HG02938 (cell line): ENCODE results near the gene KRTAP10-3.
"Not testable (repeated sequence)": the region's sequence is repeated elsewhere in the genome, so short reads cannot be mapped to it uniquely, and the experiment has no call there.

Experiments
- ATAC-seq: cut with Tn5 transposase; IDR thresholded peaks from one replicate; pipeline ENCODE4 v1.9.1; 2021; ENCODE audit warnings: mild to moderate bottlenecking, moderate library complexity; ENCODE audit not compliant: unreplicated experiment

Gene KRTAP10-3

DNA sequence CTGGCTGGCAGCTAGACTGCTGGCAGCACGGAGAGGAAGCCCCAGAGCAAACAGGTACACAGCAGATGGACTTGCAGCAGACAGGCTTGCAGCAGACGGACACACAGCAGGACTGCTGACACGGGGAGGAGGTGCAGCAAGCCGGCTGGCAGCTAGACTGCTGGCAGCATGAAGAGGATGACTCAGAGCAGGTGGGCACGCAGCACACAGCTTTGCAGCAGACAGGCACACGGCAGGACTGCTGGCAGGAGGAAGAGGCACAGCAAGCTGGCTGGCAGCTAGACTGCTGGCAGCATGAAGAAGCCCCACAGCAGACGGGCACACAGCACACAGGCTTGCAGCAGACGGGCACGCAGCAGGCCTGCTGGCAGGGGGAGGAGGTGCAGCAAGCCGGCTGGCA is 7.8 kb downstream of the KRTAP10-3 start:
- ATAC-seq = no peak

DNA sequence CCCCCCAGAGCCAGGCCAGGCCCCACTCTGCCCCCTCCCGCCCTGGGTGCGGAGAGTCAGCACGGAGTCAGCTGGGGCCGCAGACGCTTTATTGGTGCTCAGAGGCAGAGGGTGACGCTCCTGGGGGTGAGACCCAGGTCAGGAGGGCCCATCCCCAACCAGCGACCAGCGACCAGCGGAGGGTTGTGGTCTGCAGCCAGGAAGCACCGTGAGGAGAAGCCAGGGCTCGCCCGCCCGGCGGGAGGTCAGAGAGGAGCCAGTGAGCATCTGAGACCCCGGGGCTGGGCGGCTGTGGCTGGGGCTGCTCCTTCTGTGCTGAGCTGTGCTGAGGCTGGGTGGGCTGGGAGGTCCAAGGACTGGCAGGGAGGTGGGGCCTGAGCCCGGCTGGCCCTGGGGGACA is 8.3 kb downstream of the KRTAP10-3 start:
- ATAC-seq = not testable (repeated sequence)

DNA sequence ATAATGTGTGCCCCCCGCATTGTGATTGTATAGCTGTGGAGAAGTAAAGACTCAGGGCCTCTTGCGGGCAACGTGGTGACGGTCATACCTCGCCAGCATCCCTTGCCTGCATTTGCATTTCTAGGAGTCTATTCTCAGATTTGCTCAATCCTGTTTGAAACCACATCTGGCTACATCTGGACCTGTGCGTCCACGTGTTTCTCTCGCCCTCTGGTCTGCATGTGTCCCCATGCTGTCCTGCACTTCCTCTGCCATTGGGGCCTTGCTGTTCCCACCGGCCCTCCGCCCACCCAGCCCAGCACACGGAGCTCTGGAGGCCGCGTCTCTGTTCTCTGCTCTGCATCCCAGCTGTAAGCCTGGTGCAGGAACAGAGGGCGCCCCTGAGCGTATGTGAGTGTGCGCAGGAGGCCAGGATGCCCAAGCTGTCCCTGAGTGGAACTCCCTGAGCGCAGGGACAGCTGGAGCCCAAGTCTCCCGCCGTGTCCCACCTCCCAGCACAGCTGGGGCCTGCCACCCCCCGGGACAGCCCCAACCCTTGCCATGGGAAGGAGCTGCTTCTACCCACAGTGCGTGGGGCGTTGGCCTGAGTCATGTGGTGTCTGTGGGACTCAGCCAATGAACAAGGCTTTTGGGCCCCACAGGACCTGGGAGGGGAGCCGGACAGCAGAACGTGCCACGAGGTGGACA is 8.9 kb downstream of the KRTAP10-3 start:
- no peak for ATAC-seq

DNA sequence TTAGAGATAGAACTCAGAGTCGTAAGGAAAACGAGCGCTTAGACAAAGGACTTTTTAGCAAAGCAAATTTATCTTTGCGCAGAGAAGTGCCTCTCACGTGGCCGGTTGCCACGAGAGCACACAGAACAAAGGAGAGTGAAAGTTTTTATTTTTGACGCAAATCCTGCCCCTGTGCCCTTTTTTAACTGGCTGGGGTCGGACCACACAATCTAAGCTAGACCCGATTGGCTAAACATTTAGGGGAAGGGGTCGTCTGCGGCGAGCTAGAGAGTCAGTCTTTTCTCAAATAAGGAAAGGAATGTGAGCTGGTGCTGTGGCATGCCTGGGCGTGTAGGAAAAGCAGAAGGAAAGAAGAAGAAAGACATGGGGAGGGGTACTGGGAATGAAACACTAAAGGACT is 9.7 kb downstream of the KRTAP10-3 start:
- no peak for ATAC-seq

DNA sequence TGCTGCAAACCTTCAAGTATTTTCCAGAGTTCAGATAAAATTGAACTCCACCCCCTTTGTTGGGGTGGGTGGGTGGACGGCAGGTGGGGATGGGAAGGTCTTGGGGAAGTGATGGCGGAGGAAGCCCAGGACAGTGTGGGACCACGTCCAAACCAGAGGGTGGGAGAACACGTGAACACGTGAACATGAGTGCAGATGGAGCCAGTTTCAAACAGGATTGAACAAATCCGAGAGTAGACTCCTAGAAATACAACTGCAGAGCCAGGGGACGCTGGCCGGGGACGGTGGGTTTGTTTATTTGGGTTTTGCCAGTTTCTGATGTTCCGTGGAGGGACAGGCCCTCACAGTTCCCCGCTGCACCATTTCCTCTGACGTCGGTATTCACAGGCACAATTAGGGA is 10.2 kb downstream of the KRTAP10-3 start:
- no peak for ATAC-seq

DNA sequence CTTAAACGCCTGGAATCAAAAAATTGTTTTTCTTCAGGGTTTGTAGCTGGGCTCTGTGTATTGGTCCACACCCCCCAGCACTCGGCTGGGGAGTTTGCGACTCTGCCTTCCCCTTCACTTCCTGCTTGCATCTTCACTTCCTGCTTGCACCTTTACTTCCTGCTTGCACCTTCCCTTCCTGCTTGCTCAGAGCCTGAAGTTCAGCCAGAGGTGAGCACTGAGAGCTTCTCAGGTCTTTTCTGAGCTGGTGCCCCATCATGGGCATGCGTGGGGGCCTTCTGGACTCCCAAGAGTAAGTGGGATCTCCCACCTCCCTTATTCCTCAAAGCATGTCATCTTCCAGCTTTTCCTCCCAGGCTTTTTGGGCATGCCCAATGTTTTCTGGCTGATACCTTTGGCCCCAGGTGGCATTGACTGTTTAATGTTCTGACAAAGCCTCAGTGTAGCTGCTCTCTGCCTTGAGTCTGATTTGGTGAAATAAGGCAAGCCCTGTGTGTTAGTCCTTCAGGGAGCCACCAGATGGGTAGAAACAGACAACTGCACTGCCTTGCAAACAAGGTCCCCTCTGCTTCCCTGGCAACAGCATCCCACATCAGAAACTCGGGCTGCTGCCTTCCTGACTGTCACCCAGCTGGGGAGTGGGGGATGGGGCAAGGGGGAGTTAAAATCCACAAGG is 10.8 kb downstream of the KRTAP10-3 start:
- no peak for ATAC-seq

DNA sequence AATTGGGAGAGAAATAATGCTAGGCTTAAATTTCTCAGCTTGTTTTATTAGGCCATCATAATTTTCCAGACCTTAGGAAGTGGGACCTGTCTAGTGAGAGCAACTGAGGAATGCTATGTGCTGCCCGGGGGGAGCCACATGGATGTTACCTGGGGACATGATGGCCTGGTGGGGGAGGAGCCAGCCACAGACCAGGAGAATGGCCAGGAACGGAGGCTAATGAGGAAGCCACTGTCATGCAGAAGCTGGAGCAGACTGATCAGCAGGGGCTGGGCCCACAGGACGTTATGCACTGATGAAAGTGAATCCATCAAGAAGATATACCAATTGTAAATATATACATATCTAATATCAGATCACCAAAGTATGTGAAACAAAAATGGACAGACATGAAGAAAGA is 14.0 kb downstream of the KRTAP10-3 start:
- no peak for ATAC-seq

DNA sequence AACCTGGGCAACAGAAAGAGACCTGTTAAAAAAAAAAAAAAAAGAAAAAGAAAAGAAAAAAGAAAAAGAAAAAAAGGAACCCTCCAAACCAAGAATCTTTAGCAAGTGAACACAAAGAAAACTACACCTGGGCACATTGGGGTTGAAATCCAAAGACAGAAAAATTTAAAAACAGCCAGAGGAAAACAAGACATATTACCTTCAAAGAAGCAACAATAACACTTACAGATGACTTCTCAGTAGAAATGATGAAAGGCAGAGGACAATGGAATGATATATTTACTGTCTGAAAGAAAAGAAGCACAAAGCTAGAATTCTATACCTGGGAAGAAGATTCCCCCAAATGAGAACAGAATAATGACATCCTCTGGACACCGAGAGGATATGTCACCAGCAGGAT is 15.9 kb downstream of the KRTAP10-3 start:
- ATAC-seq = no peak

DNA sequence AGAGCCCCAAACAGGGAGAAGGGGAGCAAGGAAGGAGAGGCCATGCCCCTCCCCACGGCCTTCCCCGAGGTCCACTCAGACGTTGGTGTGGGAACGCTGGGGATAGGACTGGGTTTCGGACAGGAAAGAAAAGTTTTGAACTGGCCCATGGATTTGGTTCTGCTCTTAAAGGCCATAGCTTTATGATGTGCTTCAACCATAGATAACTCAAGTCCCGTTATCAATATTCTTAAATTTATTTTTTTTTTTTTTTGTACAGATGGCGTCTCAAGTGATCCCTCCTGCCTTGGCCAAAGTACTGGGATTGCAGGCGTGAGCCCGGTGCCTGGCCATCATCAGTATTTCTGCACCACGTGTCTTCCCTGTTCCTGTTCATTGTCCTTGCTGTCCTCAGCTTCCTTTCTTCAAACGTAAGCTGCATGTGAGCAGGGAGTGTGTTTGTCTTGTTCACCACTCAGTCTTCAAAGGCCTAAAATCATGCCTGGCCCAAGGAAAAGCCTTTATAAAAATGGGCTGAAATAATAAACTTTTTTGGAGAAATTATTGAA is 17.8 kb downstream of the KRTAP10-3 start:
- ATAC-seq = no peak

DNA sequence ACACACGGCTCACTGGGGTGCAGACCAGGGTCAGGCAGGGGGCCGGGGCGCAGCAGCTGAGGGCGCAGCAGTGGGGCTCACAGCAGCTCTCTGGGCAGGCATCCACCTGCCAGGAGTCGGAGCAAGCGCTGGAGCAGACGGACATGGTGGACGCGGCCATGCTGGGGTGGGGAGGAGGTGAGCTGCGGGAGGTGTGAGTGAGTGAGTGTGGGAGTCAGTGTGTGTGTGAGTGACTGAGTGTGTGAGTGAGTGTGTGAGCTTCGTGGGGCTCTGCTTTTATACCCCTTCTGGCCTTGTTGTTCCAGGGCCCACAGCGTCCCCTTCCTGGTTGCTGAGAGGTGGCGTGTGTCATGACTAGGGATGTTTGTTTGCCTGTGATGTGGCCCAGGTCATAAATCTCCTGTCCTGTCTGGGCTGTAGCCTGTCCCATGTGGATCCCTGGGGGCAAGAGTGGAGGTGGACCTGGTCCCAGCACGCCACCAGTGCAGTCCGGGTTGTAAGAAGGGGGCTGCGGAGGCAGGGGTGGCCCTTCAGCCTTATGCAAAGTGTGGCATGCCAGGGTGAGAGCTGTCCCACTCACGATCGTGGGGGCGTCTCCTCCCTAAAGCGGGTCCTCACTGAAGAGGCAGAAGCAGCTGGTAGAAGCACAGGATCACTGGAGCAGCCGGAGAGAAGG is 18.5 kb downstream of the KRTAP10-3 start, which contains the start of gene KRTAP10-1:
Gene KRTAP10-1 (minus strand): TSS at position 205 of the 676 bp plus-strand sequence. CDS start 45 bp downstream, at position 160.
- no peak for ATAC-seq

DNA sequence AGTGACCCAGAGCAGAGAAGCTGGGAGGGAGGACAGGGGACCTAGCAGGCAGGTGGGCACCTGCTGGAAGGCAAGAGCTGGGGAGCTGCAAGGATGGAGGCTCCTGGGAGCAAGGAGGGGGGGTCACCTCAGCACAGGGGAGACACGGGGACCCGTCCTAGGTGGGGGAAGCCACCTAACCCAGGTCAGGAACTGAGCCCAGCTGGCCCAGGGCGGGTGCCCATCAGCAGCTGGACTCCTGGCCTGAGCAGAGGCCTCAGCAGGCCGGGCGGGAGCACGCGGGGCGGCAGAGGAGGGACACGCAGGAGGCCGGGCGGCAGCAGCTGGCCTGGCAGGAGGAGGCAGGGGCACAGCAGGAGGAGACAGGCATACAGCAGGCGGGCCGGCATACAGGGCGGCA is 19.5 kb downstream of the KRTAP10-3 start:
- no peak for ATAC-seq

DNA sequence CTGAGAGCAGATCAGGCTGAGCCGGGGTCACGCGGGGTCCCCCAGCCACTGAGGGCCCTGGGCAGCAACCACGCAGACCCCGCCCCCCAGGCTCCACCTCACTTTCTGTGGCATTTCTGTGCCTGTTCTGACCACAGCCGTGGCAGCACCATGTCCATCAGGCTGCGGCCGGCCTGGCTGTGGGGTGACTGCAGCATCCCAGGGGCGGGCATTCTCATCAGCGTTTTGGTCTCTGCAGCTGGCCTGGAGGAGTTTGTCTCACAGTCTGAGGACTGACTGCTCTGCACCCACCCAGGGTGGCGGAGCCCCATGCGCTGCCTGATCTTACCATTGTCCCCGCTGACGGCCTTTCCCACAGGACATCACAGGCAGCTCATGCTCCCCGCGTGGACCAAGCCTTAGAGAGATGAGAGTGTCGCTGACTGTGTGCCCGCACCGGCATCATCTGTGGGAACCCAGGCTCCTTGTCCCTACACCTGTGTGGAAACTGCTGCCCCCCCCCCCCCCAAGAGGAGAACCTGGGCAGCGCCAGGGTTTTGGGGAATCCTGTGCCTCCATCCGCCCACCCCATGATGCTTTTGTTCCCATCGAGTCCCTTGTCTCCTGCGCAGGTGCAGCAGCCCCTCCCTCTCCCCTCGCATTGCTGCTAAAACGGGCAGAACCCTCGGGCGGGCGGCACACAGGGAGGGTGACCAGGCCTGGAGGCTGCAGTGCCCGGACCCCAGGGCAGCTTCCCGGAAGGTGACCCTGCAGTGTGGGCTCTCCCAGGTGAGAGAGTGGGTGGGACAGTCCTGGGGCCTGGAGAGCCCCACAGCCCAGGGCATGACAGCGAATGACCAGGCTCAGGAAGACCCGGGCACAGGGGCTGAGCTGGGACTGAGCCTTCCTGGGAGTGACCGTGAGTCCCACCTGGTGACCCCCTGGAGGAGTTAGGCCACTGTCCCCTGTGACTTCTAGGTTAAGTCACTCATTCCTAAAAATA is 20.4 kb downstream of the KRTAP10-3 start:
- ATAC-seq = no peak

DNA sequence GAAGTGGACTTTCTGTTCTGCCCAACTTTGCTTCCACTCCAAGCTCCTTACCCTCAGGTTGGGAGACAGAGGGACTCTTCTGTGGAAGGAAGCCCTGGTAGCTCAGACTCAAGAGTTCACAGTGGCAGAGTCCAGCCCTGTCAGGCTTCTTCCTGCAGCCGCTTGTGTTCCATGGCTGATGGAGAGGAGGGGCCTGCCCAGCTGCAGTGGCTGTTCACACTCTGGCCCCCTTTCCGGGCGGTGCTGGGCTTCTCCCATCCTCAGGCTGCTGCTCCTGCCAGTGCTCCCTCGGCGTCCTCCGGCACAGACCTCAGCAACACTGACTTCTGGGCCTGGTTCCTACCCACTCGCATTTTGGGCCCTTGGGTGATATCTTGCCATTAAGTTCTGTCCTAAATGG is 22.6 kb downstream of the KRTAP10-3 start:
- no peak for ATAC-seq

DNA sequence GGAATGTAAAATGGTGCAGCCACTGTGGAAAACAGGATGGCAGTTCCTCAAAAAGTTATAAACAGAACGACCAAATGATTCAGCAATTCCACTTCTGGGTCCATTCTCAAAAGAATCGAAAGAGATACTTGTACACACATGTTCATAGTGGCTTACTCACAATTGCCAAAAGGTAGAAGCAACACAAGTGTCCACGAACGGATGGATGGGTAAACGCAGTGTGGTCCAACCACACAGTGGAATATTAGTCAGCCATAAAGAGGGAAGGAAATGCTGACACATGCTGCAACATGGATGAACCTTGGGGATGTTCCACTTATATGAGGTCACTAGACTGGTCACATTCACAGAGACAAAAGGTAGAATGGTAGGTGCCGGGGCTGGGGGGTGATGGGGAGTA is 23.9 kb downstream of the KRTAP10-3 start:
- no peak for ATAC-seq

DNA sequence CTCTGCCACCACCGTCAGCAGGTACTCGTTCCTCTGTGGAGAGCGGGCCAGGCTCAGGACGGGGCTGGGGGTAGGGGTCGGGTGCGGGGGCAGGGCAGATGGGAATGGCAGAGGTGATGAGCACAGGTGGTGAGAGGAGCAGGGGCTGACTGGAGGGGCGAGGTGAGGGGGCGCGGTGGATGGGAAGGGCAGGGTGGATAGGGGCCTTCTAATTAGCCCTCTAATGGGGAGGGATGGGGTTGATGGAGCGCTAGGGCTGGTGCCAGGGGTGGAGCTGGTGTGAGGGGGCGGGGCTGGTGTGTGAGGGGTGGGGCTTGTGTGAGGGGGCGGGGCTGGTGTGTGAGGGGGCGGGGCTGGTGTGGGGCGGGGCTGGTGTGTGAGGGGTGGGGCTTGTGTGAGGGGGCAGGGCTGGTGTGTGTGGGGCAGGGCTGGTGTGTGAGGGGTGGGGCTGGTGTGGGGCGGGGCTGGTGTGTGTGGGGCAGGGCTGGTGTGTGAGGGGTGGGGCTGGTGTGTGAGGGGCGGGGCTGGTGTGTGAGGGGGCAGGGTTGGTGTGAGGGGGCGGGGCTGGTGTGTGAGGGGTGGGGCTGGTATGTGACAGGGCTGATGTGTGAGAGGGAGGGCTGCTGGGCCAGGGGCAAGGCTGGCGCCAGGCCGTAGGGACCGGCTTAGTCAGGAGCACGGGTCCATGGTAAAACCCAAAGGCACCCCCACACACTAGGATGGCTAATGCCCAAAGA is 24.5 kb downstream of the KRTAP10-3 start:
- ATAC-seq = no peak

DNA sequence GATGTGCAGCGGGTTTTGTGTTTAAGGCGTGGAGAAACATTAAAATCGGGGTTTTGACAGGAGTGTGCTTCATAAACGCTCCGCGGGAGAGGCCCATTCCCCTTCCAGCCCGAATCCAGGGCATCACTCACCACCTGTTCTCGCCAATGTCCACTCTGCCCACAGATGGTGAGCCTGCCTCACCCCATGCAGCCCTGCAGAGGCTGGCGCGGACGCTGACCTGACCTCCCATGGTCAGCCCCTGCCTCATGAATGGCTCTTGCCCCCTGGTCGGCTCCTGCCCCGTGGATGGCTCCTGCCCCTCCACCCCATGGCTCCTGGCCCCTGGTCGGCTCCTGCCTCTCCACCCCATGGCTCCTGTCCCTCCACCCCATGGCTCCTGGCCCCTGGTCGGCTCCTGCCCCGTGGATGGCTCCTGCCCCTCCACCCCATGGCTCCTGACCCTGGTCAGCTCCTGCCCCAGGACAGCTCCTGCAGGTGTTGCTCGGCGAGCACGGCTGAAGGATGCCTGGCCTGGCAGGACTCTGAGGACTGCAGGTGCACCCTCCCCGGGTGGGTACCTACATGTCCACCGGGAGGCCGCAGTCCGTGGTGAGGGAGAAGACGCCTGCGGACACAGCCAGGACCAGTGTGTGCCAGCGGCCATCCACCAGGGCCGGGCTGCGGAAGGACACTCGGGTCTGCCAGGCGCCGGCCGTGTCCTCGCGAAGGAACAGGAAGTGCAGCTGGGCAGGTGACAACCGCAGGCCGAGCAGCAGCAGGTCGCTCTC is 25.3 kb downstream of the KRTAP10-3 start:
- ATAC-seq = no peak

DNA sequence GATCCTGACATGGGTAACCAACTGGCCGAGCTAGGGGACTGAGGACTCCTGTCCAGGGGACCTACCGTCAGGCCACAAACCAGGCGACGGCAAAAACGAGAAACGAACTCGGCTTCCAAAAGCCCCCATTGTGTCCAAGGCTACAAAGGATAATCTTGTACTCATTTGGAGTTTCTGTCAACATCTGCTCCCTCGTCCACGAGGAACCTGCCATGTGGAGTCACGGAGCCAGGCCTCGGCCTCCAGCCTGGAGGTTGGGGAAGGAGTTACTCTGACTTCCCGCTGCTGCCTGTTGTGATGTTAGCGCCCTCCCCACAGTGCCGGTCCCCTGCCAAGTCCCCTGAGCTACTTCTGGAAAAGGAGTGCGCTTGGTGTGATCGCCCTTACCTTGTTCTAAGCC is 25.9 kb downstream of the KRTAP10-3 start:
- ATAC-seq = no peak

DNA sequence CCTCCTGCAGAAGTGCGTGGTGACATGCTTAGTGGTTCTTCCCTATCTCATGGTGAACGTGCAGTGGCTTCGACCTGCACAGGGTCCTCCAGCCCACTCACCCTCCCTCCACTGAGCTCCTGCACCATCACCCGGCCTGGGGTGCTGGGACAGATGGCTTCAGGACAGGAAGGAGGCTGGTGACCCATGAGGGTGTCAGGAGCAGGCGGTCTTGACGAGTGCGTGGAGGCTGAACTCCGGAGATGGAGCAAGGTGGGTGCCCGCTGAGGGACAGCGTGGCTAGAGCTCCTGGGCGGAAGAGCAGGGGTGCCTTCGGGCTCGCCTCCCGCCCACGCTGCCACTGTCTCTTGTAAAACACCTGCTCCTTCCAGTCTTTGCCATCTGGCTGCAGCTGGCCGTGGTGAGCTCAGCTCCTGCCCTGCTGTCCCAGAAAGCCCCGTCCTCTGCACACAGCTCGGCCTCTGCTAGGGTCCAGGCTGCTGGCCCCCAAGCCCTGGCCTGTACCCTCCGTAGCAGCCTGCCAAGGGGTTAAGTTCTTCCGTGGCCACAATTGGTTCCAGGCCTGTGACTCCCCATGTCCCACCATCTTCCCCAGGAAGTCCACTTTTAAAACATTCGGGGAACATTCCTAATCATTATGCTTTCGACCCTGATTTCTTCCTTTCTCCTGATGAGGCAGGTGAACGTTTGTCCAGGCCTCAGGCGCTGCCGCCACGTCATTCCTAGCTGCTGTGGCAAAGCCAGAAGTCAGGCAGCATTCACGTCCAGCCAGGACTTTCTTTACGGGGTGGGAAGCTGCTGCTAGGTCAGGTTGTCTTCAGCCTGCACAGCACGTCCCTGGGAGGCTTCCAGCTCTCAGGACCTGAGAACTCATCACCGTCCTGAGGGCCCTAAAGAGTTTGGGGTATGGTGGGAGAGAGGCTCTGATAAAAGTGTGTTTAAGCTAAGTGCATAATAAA is 26.7 kb downstream of the KRTAP10-3 start:
- ATAC-seq = no peak
